Measurements from ENCODE around the gene LDLRAP1.

DNA sequence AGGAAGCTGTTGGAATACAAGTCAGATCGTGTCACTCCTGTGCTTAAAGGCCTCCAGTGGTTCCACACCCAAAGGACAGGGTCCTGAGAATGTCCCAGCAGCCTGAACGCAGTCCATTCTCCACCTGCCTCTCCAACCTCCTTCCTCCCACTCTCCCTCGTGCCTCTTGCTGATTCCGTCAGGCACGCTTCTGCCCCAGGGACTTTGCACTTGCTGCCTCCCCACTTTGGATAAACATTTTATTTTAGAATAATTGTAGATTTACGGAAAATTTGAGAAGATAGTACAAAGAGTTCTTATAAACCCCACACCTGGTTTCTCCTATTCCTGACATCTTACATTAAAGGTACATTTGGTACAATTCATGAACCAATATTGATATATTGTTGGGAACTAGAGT is 28.4 kb upstream of the LDLRAP1 start:
- TF ChIP-seq REST (IDR thresholded peaks at IDR 0.05) (no peak), CTCF (IDR thresholded peaks at IDR 0.05; ENCODE audit: low read depth, low read length, missing input control) (no peak), RAD21 (IDR thresholded peaks at IDR 0.05) (no peak), ATF3 (IDR thresholded peaks at IDR 0.05) (no peak), RXRA (IDR thresholded peaks at IDR 0.05) (no peak), NR2F2 (IDR thresholded peaks at IDR 0.05) (no peak), JUND (IDR thresholded peaks at IDR 0.05) (no peak), ZBTB33 (IDR thresholded peaks at IDR 0.05) (no peak)
- TF ChIP-seq, protein P1, sequence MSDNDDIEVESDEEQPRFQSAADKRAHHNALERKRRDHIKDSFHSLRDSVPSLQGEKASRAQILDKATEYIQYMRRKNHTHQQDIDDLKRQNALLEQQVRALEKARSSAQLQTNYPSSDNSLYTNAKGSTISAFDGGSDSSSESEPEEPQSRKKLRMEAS (IDR thresholded peaks at IDR 0.05): no peak

Measured in liver (tissue), 3 donors.